Mesenchymal stem cell (in vitro differentiated cells and primary cell): ENCODE measurements around the gene WDR93.

Experiments used
- DNase-seq: peaks from one replicate; pipeline ENCODE4 v3.0.0-alpha.2; 2013
- H2AFZ ChIP-seq: one replicate; pipeline ENCODE4 v1.6.1; 2013; ENCODE audit warnings: low read depth, mild to moderate bottlenecking, control low read depth, inconsistent platforms, low read length, moderate library complexity
- H2AK5ac ChIP-seq: 2 replicates; pipeline ENCODE4 v1.6.1; 2013; ENCODE audit warnings: low read length, moderate library complexity, mild to moderate bottlenecking, inconsistent platforms; ENCODE audit not compliant: severe bottlenecking
- H2BK120ac ChIP-seq: one replicate; pipeline ENCODE4 v1.6.1; 2013; ENCODE audit warnings: low read depth, mild to moderate bottlenecking, inconsistent platforms, low read length, moderate library complexity
- H2BK12ac ChIP-seq, 2 experiments: one replicate each; pipeline ENCODE4 v1.6.1; 2013; ENCODE audit warnings: inconsistent platforms in 2 of 2, low read length in 2 of 2, mild to moderate bottlenecking in 2 of 2, moderate library complexity in 2 of 2, control low read depth in 1 of 2
- H2BK15ac ChIP-seq: one replicate; pipeline ENCODE4 v1.6.1; 2013; ENCODE audit warnings: mild to moderate bottlenecking, low read depth, inconsistent platforms; ENCODE audit not compliant: poor library complexity, severe bottlenecking
- H2BK5ac ChIP-seq: 2 replicates; pipeline ENCODE4 v1.6.1; 2013; ENCODE audit warnings: low read depth, mild to moderate bottlenecking, low read length, control low read depth, inconsistent platforms; ENCODE audit not compliant: poor library complexity, severe bottlenecking
- H3K14ac ChIP-seq, 2 experiments: one replicate each; pipeline ENCODE4 v1.6.1; 2013; ENCODE audit warnings: inconsistent platforms in 2 of 2, low read length in 2 of 2, control low read depth in 1 of 2, mild to moderate bottlenecking in 1 of 2, moderate library complexity in 1 of 2
- H3K18ac ChIP-seq, 2 experiments: one replicate each; pipeline ENCODE4 v1.6.1; 2013; ENCODE audit warnings: inconsistent platforms in 2 of 2, low read length in 2 of 2, control low read depth in 1 of 2, low read depth in 1 of 2, mild to moderate bottlenecking in 1 of 2
- H3K23ac ChIP-seq, 2 experiments: one replicate each; pipeline ENCODE4 v1.6.1; 2013; ENCODE audit warnings: inconsistent platforms in 2 of 2, low read length in 2 of 2, mild to moderate bottlenecking in 2 of 2, moderate library complexity in 2 of 2, control low read depth in 1 of 2
- H3K27ac ChIP-seq: 2 replicates; pipeline ENCODE4 v1.5.1; 2013; ENCODE audit warnings: mild to moderate bottlenecking, moderate library complexity, low read length, control low read depth, inconsistent platforms; ENCODE audit not compliant: poor library complexity, severe bottlenecking
- H3K27me3 ChIP-seq, 2 experiments: 2 replicates each; pipeline versions ENCODE4 v1.6.1 to v1.7.0; 2013; ENCODE audit warnings: low read length in 2 of 2, mild to moderate bottlenecking in 2 of 2, moderate library complexity in 2 of 2, control low read depth in 1 of 2, inconsistent platforms in 1 of 2; ENCODE audit not compliant: control insufficient read depth in 1 of 2, insufficient read depth in 1 of 2
- H3K36me3 ChIP-seq, 2 experiments: 2 replicates each; pipeline versions ENCODE4 v1.6.1 to v1.7.0; 2013; ENCODE audit warnings: low read length in 2 of 2, control low read depth in 1 of 2, inconsistent platforms in 1 of 2, low read depth in 1 of 2, mild to moderate bottlenecking in 1 of 2; ENCODE audit not compliant: insufficient read depth in 2 of 2, control insufficient read depth in 1 of 2
- H3K4ac ChIP-seq, 2 experiments: one replicate each; pipeline ENCODE4 v1.6.1; 2013; ENCODE audit warnings: inconsistent platforms in 2 of 2, low read length in 2 of 2, mild to moderate bottlenecking in 2 of 2, moderate library complexity in 2 of 2, control low read depth in 1 of 2, low read depth in 1 of 2
- H3K4me1 ChIP-seq: 2 replicates; pipeline ENCODE4 v1.6.1; 2013; ENCODE audit warnings: low read depth, low read length, control low read depth; ENCODE audit not compliant: control insufficient read depth, insufficient read depth
- H3K4me2 ChIP-seq: 2 replicates; pipeline ENCODE4 v1.6.1; 2013; ENCODE audit warnings: low read length, mild to moderate bottlenecking, inconsistent platforms; ENCODE audit not compliant: poor library complexity, severe bottlenecking
- H3K4me3 ChIP-seq, 2 experiments: 2 replicates each; pipeline versions ENCODE4 v1.5.1 to v1.7.0; 2013; ENCODE audit warnings: low read length in 2 of 2, mild to moderate bottlenecking in 2 of 2, control low read depth in 1 of 2, low read depth in 1 of 2; ENCODE audit not compliant: insufficient read depth in 1 of 2
- H3K79me1 ChIP-seq: replicated peaks from 2 replicates; pipeline ENCODE4 v1.6.1; 2013; ENCODE audit warnings: mild to moderate bottlenecking, control low read depth, low read length, inconsistent platforms; ENCODE audit not compliant: poor library complexity, severe bottlenecking
- H3K9ac ChIP-seq: 2 replicates; pipeline ENCODE4 v1.7.0; 2013; ENCODE audit warnings: mild to moderate bottlenecking, low read length, moderate library complexity
- H3K9me3 ChIP-seq: 2 replicates; pipeline ENCODE4 v1.7.0; 2013; ENCODE audit warnings: mild to moderate bottlenecking, low read length; ENCODE audit not compliant: control insufficient read depth
- H4K8ac ChIP-seq: one replicate; pipeline ENCODE4 v1.6.1; 2013; ENCODE audit warnings: inconsistent platforms, mild to moderate bottlenecking, low read length, moderate library complexity
- H4K91ac ChIP-seq: one replicate; pipeline ENCODE4 v1.6.1; 2013; ENCODE audit warnings: mild to moderate bottlenecking, low read length, inconsistent platforms
- WGBS: methylation state at CpG from one replicate; pipeline ENCODE4 v1.1.7; 2013; ENCODE audit warnings: mixed read lengths; 5-methylcytosine and 5-hydroxymethylcytosine counted together

The WDR93 gene

DNA sequence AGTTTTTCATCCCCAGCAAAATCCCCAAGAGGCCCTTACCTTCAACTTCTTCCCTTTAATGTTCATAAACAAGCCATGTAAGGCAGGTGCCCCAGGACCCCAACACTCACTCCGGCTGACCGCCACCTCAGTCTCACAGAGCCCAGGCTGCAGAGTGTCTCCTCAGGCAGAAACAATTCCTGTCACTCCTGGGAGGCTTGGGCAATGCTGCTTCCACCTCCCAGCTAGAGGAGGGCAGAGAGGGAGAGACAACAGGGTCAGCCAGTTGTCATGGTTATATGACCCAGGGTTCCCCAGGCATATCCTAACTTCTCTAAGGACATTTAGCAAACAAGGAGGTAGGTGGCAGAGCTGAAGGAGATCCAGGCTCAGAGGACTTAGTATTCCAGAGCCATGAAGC is 11.4 kb upstream of the WDR93 start, which contains the start of gene PLIN1:
TSS of gene PLIN1 (minus strand) at position 156 of the 400 bp plus-strand sequence. CDS start 1,878 bp downstream, outside the sequence.
- Histone ChIP-seq H3K27ac (no peak within 1 kb of the TSS), H2BK5ac (no peak within 1 kb of the TSS), H2BK15ac (no peak within 1 kb of the TSS), H3K9me3 (no peaks in the 10 kb centered on the region), H2AFZ (no peak within 1 kb of the TSS), H3K4me3 (peak within 1 kb of the TSS in 1 of 2 experiments; percentile 59), H4K8ac (no peak within 1 kb of the TSS), H3K9ac (no peak within 1 kb of the TSS), H3K23ac (no peak within 1 kb of the TSS), H3K79me1 (no peaks in the 10 kb centered on the region), H2AK5ac (no peak within 1 kb of the TSS), H3K14ac (no peak within 1 kb of the TSS), H3K4me1 (no peaks in the 10 kb centered on the region), H3K18ac (no peak within 1 kb of the TSS), H3K27me3 (peaks cover 0 to 5% of the 10 kb centered on the region in 2 experiments), H3K4me2 (no peak within 1 kb of the TSS), H2BK12ac (no peak within 1 kb of the TSS), H3K36me3 (peaks cover 0 to 13% of the 10 kb centered on the region in 2 experiments), H4K91ac (no peak within 1 kb of the TSS), H3K4ac (no peak within 1 kb of the TSS), H2BK120ac (no peak within 1 kb of the TSS)
- WGBS = 97% methylated on average over 2 of the region's 2 CpGs
- DNase-seq = no peak

DNA sequence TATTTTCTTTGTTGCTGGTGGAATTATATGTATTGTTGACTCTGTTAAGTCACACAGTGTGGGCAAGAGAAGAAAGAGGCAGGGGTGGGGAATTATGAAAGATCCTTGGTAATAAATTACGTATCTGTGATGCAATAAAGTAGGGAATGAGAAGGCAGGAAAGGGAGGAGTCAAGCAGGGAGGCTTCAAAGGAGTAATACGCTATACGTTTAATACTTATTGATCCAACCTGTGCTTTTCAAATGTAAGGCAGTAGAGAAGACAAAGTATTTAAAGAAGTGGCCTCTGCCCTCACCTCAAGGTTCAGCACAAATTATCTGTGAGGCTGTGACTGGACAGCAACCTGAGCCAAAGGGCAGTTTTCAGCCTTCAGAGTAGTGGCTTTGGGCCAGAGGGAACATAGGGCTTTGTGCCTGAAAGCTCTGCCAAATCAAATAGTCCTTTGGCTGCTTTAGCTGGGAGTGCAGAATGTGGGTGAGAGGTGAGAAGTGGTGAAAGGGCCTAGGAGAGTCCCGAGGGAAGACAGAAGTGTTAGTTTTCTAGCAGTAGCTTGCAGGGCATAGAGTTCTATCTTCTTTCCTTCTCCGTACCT is 10.2 kb upstream of the WDR93 start:
- no peak overlapping the region for H3K4me2 ChIP-seq
- H3K27ac ChIP-seq = no peak overlapping the region
- H3K14ac ChIP-seq = no peak overlapping the region
- H4K8ac ChIP-seq = no peak overlapping the region
- H3K9me3 ChIP-seq = no peaks in the 10 kb centered on the region
- H3K18ac ChIP-seq = no peak overlapping the region
- H2BK12ac ChIP-seq = no peak overlapping the region
- H2BK15ac ChIP-seq = no peak overlapping the region
- H2AFZ ChIP-seq = no peak overlapping the region
- H3K23ac ChIP-seq = no peak overlapping the region
- H3K79me1 ChIP-seq = no peaks in the 10 kb centered on the region
- no peaks in the 10 kb centered on the region for H3K4me1 ChIP-seq
- no peak overlapping the region for H3K4ac ChIP-seq
- peak overlapping the region; percentile 12 for H3K9ac ChIP-seq
- H4K91ac ChIP-seq = no peak overlapping the region
- no peak for DNase-seq
- peaks cover 0 to 5% of the 10 kb centered on the region in 2 experiments for H3K27me3 ChIP-seq
- H2BK5ac ChIP-seq = no peak overlapping the region
- peak overlapping the region in 1 of 2 experiments; percentile 59 for H3K4me3 ChIP-seq
- no peak overlapping the region for H2BK120ac ChIP-seq
- peaks cover 0 to 15% of the 10 kb centered on the region in 2 experiments for H3K36me3 ChIP-seq
- H2AK5ac ChIP-seq = no peak overlapping the region
- WGBS = 88% methylated on average over 5 of the region's 5 CpGs

DNA sequence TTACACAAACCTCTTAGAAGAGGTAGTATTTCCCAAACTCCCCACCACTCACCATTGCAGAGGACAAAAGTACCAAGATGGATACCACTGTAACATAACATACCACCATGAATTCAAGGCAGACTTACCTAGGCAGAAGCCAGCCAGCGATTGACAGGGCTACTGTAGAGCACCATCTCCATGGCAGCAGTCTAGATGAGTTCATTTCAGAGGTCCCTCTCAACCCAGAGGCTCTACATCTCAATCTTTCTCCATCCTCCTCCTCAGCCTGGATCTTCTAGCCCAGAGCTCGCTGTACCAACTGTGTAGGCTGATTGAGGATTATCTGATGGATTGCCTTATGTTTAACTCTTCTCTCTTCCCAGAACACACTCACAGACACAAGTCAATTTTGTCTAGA is 9.5 kb upstream of the WDR93 start:
- no peaks in the 10 kb centered on the region for H3K79me1 ChIP-seq
- H3K14ac ChIP-seq = no peak overlapping the region
- H3K4ac ChIP-seq = no peak overlapping the region
- peak overlapping the region in 1 of 2 experiments; percentile 59 for H3K4me3 ChIP-seq
- peaks cover 0 to 20% of the 10 kb centered on the region in 2 experiments for H3K36me3 ChIP-seq
- no peak overlapping the region for H2AFZ ChIP-seq
- H3K9ac ChIP-seq = no peak overlapping the region
- no peak overlapping the region for H2BK15ac ChIP-seq
- peaks cover 0 to 5% of the 10 kb centered on the region in 2 experiments for H3K27me3 ChIP-seq
- no peak overlapping the region for H2BK120ac ChIP-seq
- H4K91ac ChIP-seq = no peak overlapping the region
- no peak overlapping the region for H3K4me2 ChIP-seq
- H2BK5ac ChIP-seq = no peak overlapping the region
- H3K9me3 ChIP-seq = no peaks in the 10 kb centered on the region
- no peak overlapping the region for H4K8ac ChIP-seq
- WGBS = 93% methylated on average over 1 of the region's 2 CpGs
- no peak overlapping the region for H3K27ac ChIP-seq
- no peak overlapping the region for H2BK12ac ChIP-seq
- H3K18ac ChIP-seq = no peak overlapping the region
- H3K23ac ChIP-seq = no peak overlapping the region
- DNase-seq = no peak
- H3K4me1 ChIP-seq = no peaks in the 10 kb centered on the region
- no peak overlapping the region for H2AK5ac ChIP-seq

DNA sequence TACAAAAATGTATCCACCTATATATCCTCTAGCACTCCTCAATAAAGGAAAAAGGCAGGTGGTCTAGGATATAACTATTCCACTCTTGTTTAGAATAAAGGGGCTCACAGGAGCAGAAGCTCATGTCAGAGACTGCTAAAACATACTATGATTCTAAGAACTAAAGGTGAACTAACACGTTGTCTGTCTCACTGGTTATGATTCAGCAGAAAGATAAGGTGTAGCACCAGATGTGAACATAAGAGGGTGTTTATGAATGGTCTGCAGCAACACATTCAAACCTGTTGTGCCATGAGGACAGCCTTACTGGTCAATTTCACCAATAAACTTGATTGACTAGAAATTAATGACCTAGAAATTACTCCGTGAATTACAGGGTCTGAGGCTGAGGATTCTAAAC is 4.6 kb upstream of the WDR93 start:
- no peak overlapping the region for H3K18ac ChIP-seq
- no peak overlapping the region for H4K8ac ChIP-seq
- peaks cover 0 to 22% of the 10 kb centered on the region in 2 experiments for H3K36me3 ChIP-seq
- H3K4ac ChIP-seq = no peak overlapping the region
- H3K4me1 ChIP-seq = peaks cover 9% of the 10 kb centered on the region
- H3K4me3 ChIP-seq = no peak overlapping the region
- H2BK120ac ChIP-seq = no peak overlapping the region
- 81% methylated on average over 2 of the region's 2 CpGs for WGBS
- H3K14ac ChIP-seq = no peak overlapping the region
- no peak overlapping the region for H3K23ac ChIP-seq
- H3K9me3 ChIP-seq = no peaks in the 10 kb centered on the region
- H3K9ac ChIP-seq = no peak overlapping the region
- no peak overlapping the region for H2AK5ac ChIP-seq
- H2BK12ac ChIP-seq = no peak overlapping the region
- no peaks in the 10 kb centered on the region for H3K27me3 ChIP-seq
- DNase-seq = no peak
- H2AFZ ChIP-seq = no peak overlapping the region
- no peak overlapping the region for H4K91ac ChIP-seq
- peaks cover 8% of the 10 kb centered on the region for H3K79me1 ChIP-seq
- no peak overlapping the region for H2BK15ac ChIP-seq
- no peak overlapping the region for H3K4me2 ChIP-seq
- H3K27ac ChIP-seq = no peak overlapping the region
- H2BK5ac ChIP-seq = no peak overlapping the region
